K562 (cell line): ENCODE results near the gene ANKRD11. TPM values are rescaled to one million over a fixed set of nuclear protein-coding genes. Genes with fewer than 3 reads are reported as not detected.

ENCODE experiments used
- ATF7 ChIP-seq: fragments of 450-650 bp; IDR thresholded peaks from 2 replicates; pipeline ENCODE4 v1.7.1; 2014; ENCODE audit warnings: mild to moderate bottlenecking, moderate library complexity
- BRD9 ChIP-seq: fragments of 450-650 bp; IDR thresholded peaks from 2 replicates; pipeline ENCODE4 v1.6.1; 2018; ENCODE audit warnings: low read depth; ENCODE audit not compliant: partially characterized antibody
- HDGF ChIP-seq: fragments of 450-650 bp; IDR thresholded peaks from 2 replicates; pipeline ENCODE4 v1.6.1; 2016
- HMG20A ChIP-seq: fragments of 450-650 bp; formaldehyde crosslinking; conservative IDR thresholded peaks from 2 replicates; pipeline ENCODE4 v1.4.0; 2020; ENCODE audit warnings: mild to moderate bottlenecking, mixed read lengths
- MEIS2 ChIP-seq: fragments of 450-650 bp; IDR thresholded peaks from 2 replicates; pipeline ENCODE4 v1.6.1; 2014; ENCODE audit warnings: mild to moderate bottlenecking; ENCODE audit not compliant: partially characterized antibody
- PRPF4 ChIP-seq: fragments of 200-400 bp; formaldehyde crosslinking; IDR thresholded peaks from one replicate; pipeline ENCODE4 v1.6.1; 2017; ENCODE audit warnings: low read length, low read depth, mild to moderate bottlenecking; ENCODE audit not compliant: insufficient read depth, poor library complexity, severe bottlenecking
- RAD21 ChIP-seq, 2 experiments: fragments of 250-450 bp in 1 of 2; fragments of 450-650 bp in 1 of 2; sonication (Bioruptor Pico) in 1 of 2; formaldehyde crosslinking in 1 of 2; IDR thresholded peaks in 1 of 2; conservative IDR thresholded peaks in 1 of 2; 2 replicates each; pipeline versions ENCODE4 v1.4.0 to v1.8.0; 2020 to 2022; ENCODE audit warnings: mild to moderate bottlenecking in 2 of 2, moderate library complexity in 1 of 2
- SAP30 ChIP-seq: fragments of 200-600 bp; sonication (generic); IDR thresholded peaks from 2 replicates; pipeline ENCODE4 v1.6.1; 2012; ENCODE audit warnings: borderline replicate concordance, low read depth, mild to moderate bottlenecking, moderate library complexity, low read length, control low read depth, inconsistent platforms; ENCODE audit not compliant: insufficient read depth, poor library complexity, severe bottlenecking
- SMARCC2 ChIP-seq: fragments of 450-650 bp; IDR thresholded peaks from 2 replicates; pipeline ENCODE4 v1.6.1; 2017; ENCODE audit warnings: antibody characterized with exemption, moderate library complexity, mild to moderate bottlenecking, low read depth
- TEAD1 ChIP-seq, 2 experiments: fragments of 450-650 bp in 1 of 2; sonication (generic) in 1 of 2; formaldehyde crosslinking; IDR thresholded peaks; 2 replicates each; pipeline versions ENCODE4 v1.4.0 to v1.8.0; 2020 to 2022; ENCODE audit warnings: mild to moderate bottlenecking in 2 of 2, missing genetic modification reagents in 1 of 2
- ZNF134 ChIP-seq: fragments of 250-450 bp; sonication (Bioruptor Pico); conservative IDR thresholded peaks from 2 replicates; pipeline ENCODE4 v1.4.0; 2020
- ZNF354B ChIP-seq: fragments of 250-450 bp; sonication (Bioruptor Pico); IDR thresholded peaks from 2 replicates; pipeline ENCODE4 v1.4.0; 2020
- polyA plus RNA-seq, 8 experiments: library from polyadenylated mRNA; depleted of rRNA in 4 of 8; stranded (reverse) in 5 of 8; unstranded in 3 of 8; fragments of >200 nt; fragmentation: Nextera tagmentation in 2 of 8; fragmentation: Illumina TruSeq in 1 of 8; extraction: Ambion mirVana in 2 of 8; extraction: Trizol in 1 of 8; gene quantifications; 2 replicates each; pipeline versions ENCODE4 v1.2.1 to v1.2.3, GENCODE V29; 2011 to 2014; ENCODE audit warnings: inconsistent platforms in 1 of 8, missing spikeins in 1 of 8
- total RNA-seq, 7 experiments: library from RNA; depleted of rRNA in 6 of 7; stranded (reverse); fragments of >200 nt in 6 of 7; fragmentation: Illumina TruSeq in 2 of 7; extraction: Trizol in 2 of 7; gene quantifications; 2 replicates each; pipeline versions ENCODE4 v1.2.1 to v1.2.3, GENCODE V29; 2011 to 2021; ENCODE audit warnings: low replicate concordance in 1 of 7
- TF ChIP-seq, protein P1 (sequence below): fragments of 450-650 bp; IDR thresholded peaks from 2 replicates; pipeline ENCODE4 v1.6.1; 2018; ENCODE audit not compliant: partially characterized antibody
- TF ChIP-seq, protein P2 (sequence below): fragments of 250-450 bp; sonication (Bioruptor Pico); IDR thresholded peaks from 2 replicates; pipeline ENCODE4 v1.4.0; 2020
- TF ChIP-seq, protein P3 (sequence below), 3 experiments: fragments of 200-800 bp in 1 of 3; sonication (Bioruptor generic) in 1 of 3; sonication (generic) in 1 of 3; formaldehyde crosslinking in 1 of 3; IDR thresholded peaks; 2 replicates each; pipeline versions ENCODE4 v1.6.1 to v1.8.0; 2016 to 2022; ENCODE audit warnings: mild to moderate bottlenecking in 2 of 3, missing compliant biosample characterization in 2 of 3, missing genetic modification characterization in 2 of 3, missing genetic modification reagents in 1 of 3

Gene ANKRD11
- total and polyA plus RNA-seq, 9 of the 15 experiments (the other 6 are each of a cell fraction or from before 2014, with no cell fraction given): 4.7 to 126 (median 31.7) TPM

- TF ChIP-seq, protein P1, sequence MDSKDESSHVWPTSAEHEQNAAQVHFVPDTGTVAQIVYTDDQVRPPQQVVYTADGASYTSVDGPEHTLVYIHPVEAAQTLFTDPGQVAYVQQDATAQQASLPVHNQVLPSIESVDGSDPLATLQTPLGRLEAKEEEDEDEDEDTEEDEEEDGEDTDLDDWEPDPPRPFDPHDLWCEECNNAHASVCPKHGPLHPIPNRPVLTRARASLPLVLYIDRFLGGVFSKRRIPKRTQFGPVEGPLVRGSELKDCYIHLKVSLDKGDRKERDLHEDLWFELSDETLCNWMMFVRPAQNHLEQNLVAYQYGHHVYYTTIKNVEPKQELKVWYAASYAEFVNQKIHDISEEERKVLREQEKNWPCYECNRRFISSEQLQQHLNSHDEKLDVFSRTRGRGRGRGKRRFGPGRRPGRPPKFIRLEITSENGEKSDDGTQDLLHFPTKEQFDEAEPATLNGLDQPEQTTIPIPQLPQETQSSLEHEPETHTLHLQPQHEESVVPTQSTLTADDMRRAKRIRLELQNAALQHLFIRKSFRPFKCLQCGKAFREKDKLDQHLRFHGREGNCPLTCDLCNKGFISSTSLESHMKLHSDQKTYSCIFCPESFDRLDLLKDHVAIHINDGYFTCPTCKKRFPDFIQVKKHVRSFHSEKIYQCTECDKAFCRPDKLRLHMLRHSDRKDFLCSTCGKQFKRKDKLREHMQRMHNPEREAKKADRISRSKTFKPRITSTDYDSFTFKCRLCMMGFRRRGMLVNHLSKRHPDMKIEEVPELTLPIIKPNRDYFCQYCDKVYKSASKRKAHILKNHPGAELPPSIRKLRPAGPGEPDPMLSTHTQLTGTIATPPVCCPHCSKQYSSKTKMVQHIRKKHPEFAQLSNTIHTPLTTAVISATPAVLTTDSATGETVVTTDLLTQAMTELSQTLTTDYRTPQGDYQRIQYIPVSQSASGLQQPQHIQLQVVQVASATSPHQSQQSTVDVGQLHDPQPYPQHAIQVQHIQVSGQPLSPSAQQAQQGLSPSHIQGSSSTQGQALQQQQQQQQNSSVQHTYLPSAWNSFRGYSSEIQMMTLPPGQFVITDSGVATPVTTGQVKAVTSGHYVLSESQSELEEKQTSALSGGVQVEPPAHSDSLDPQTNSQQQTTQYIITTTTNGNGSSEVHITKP: peak; percentile 16
- TF ChIP-seq HDGF (0 out of 2 replicates have a peak, but pooled peaks have one; percentile 40), PRPF4 (peak; percentile 61), ZNF134 (CRISPR knock-in tag) (no peak), MEIS2 (peak; percentile 50), RAD21 (CRISPR knock-in tag; conservative IDR thresholded peaks at IDR 0.05 in 1 of 2, IDR thresholded peaks at IDR 0.05 in 1 of 2) (peak; percentile 18 to 29; a peak in 1 of 4 replicates), SAP30 (peak; percentile 37), TEAD1 (CRISPR knock-in tag; IDR thresholded peaks at IDR 0.05) (peak in 1 of 2 experiments; percentile 74; a peak in 1 of 4 replicates), SMARCC2 (0 out of 2 replicates have a peak, but pooled peaks have one; percentile 56), BRD9 (peak; percentile 46), ZNF354B (CRISPR knock-in tag) (no peak), HMG20A (no peak), ATF7 (peak; percentile 72; the same call in 1 of the 2 replicates)
- TF ChIP-seq, protein P2, sequence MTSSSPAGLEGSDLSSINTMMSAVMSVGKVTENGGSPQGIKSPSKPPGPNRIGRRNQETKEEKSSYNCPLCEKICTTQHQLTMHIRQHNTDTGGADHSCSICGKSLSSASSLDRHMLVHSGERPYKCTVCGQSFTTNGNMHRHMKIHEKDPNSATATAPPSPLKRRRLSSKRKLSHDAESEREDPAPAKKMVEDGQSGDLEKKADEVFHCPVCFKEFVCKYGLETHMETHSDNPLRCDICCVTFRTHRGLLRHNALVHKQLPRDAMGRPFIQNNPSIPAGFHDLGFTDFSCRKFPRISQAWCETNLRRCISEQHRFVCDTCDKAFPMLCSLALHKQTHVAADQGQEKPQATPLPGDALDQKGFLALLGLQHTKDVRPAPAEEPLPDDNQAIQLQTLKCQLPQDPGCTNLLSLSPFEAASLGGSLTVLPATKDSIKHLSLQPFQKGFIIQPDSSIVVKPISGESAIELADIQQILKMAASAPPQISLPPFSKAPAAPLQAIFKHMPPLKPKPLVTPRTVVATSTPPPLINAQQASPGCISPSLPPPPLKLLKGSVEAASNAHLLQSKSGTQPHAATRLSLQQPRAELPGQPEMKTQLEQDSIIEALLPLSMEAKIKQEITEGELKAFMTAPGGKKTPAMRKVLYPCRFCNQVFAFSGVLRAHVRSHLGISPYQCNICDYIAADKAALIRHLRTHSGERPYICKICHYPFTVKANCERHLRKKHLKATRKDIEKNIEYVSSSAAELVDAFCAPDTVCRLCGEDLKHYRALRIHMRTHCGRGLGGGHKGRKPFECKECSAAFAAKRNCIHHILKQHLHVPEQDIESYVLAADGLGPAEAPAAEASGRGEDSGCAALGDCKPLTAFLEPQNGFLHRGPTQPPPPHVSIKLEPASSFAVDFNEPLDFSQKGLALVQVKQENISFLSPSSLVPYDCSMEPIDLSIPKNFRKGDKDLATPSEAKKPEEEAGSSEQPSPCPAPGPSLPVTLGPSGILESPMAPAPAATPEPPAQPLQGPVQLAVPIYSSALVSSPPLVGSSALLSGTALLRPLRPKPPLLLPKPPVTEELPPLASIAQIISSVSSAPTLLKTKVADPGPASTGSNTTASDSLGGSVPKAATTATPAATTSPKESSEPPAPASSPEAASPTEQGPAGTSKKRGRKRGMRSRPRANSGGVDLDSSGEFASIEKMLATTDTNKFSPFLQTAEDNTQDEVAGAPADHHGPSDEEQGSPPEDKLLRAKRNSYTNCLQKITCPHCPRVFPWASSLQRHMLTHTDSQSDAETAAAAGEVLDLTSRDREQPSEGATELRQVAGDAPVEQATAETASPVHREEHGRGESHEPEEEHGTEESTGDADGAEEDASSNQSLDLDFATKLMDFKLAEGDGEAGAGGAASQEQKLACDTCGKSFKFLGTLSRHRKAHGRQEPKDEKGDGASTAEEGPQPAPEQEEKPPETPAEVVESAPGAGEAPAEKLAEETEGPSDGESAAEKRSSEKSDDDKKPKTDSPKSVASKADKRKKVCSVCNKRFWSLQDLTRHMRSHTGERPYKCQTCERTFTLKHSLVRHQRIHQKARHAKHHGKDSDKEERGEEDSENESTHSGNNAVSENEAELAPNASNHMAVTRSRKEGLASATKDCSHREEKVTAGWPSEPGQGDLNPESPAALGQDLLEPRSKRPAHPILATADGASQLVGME (CRISPR knock-in tag): no peak
- TF ChIP-seq, protein P3, sequence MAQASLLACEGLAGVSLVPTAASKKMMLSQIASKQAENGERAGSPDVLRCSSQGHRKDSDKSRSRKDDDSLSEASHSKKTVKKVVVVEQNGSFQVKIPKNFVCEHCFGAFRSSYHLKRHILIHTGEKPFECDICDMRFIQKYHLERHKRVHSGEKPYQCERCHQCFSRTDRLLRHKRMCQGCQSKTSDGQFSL (CRISPR knock-in tag; IDR thresholded peaks at IDR 0.05): peak; percentile 81
- TF ChIP-seq, protein P3 (tag; IDR thresholded peaks at IDR 0.05): peak in 1 of 2 experiments; percentile 89; a peak in 2 of 4 replicates
These were observed 1.1 kb downstream of the ANKRD11 start (continued) for GRCh38 chr16:89489040-89489897.
